H1 (cell line): ENCODE results near the gene IP6K1. TPM values are rescaled to one million over a fixed set of nuclear protein-coding genes. Genes with fewer than 3 reads are reported as not detected.

ENCODE experiments used
- CTCF ChIA-PET: fragments of 300-600 bp; sonication (Branson Sonifier 250); formaldehyde crosslinking; loops from one replicate; lab custom pipeline; 2021; ENCODE audit not compliant: partially characterized antibody; lab: Charles Lee
- POLR2A ChIA-PET: fragments of 300-600 bp; sonication (Branson Sonifier 250); formaldehyde crosslinking; loops from one replicate; lab custom pipeline; 2021; ENCODE audit warnings: inconsistent platforms; ENCODE audit not compliant: partially characterized antibody; lab: Charles Lee
- DNase-seq, 2 experiments: peaks; one replicate each; pipeline versions ENCODE4 v3.0.0 to v3.0.0-alpha.2; 2010 to 2022; ENCODE audit warnings: low spot score in 2 of 2, low read depth in 1 of 2, mixed read lengths in 1 of 2
- FAIRE-seq: peaks from 2 replicates; lab custom pipeline; 2011; peaks lifted over from hg19 to GRCh38; lab: Jason Lieb, UNC
- H2AFZ ChIP-seq: 2 replicates; pipeline ENCODE4 v1.8.1; 2012; ENCODE audit warnings: low read length, inconsistent platforms
- H2AK5ac ChIP-seq: 2 replicates; pipeline ENCODE4 v1.6.1; 2013; ENCODE audit warnings: low read depth, low read length
- H2BK120ac ChIP-seq: replicated peaks from 2 replicates; pipeline ENCODE3; 2013; ENCODE audit warnings: low read depth, low read length, inconsistent platforms
- H2BK12ac ChIP-seq: 2 replicates; pipeline ENCODE4 v1.6.1; 2013; ENCODE audit warnings: low read depth, low read length
- H2BK15ac ChIP-seq: 2 replicates; pipeline ENCODE4 v1.6.1; 2013; ENCODE audit warnings: low read length
- H2BK20ac ChIP-seq: 2 replicates; pipeline ENCODE4 v1.6.1; 2013; ENCODE audit warnings: low read length
- H2BK5ac ChIP-seq: 2 replicates; pipeline ENCODE4 v1.6.1; 2013; ENCODE audit warnings: low read depth, low read length
- H3K14ac ChIP-seq: 2 replicates; pipeline ENCODE4 v1.6.1; 2013; ENCODE audit warnings: inconsistent platforms; ENCODE audit not compliant: insufficient read length
- H3K18ac ChIP-seq: 2 replicates; pipeline ENCODE4 v1.6.1; 2013; ENCODE audit warnings: low read length; ENCODE audit errors: extremely low read depth
- H3K23ac ChIP-seq: 2 replicates; pipeline ENCODE4 v1.6.1; 2013; ENCODE audit warnings: inconsistent platforms; ENCODE audit not compliant: insufficient read length
- H3K23me2 ChIP-seq: 2 replicates; pipeline ENCODE4 v1.6.1; 2013; ENCODE audit warnings: low read depth, low read length
- H3K27ac ChIP-seq: 2 replicates; pipeline ENCODE4 v1.6.1; 2011; ENCODE audit warnings: low read depth, low read length, inconsistent platforms
- H3K27me3 ChIP-seq, 4 experiments: replicated peaks in 1 of 4; 1 replicate in 1 of 4; 2 replicates in 3 of 4; pipeline versions ENCODE4 v1.6.1 to v1.8.1; 2011 to 2013; ENCODE audit warnings: low read length in 3 of 4, mild to moderate bottlenecking in 3 of 4, inconsistent platforms in 2 of 4, mixed read lengths in 2 of 4, moderate library complexity in 1 of 4; ENCODE audit not compliant: control insufficient read depth in 3 of 4, insufficient read depth in 3 of 4; ENCODE audit errors: extremely low read depth in 1 of 4
- H3K36me3 ChIP-seq, 4 experiments: 2 replicates each; pipeline versions ENCODE4 v1.6.1 to v1.8.1; 2011 to 2013; ENCODE audit warnings: mild to moderate bottlenecking in 4 of 4, low read length in 3 of 4, moderate library complexity in 2 of 4, control low read depth in 1 of 4, inconsistent platforms in 1 of 4; ENCODE audit not compliant: insufficient read depth in 4 of 4, control insufficient read depth in 2 of 4
- H3K4ac ChIP-seq: replicated peaks from 2 replicates; pipeline ENCODE3; 2013; ENCODE audit warnings: low read length, low read depth, mixed read lengths, inconsistent platforms; ENCODE audit not compliant: insufficient read length
- H3K4me1 ChIP-seq, 4 experiments: replicated peaks in 1 of 4; 1 replicate in 1 of 4; 2 replicates in 3 of 4; pipeline versions ENCODE4 v1.6.1 to v1.8.1; 2011 to 2013; ENCODE audit warnings: low read length in 3 of 4, inconsistent platforms in 2 of 4, mixed read lengths in 1 of 4; ENCODE audit not compliant: insufficient read depth in 4 of 4, control insufficient read depth in 3 of 4
- H3K4me2 ChIP-seq, 2 experiments: 2 replicates each; pipeline versions ENCODE4 v1.6.1 to v1.8.1; 2011 to 2013; ENCODE audit warnings: low read depth in 2 of 2, low read length in 2 of 2, control low read depth in 1 of 2, inconsistent platforms in 1 of 2, mild to moderate bottlenecking in 1 of 2; ENCODE audit not compliant: insufficient read depth in 1 of 2
- H3K4me3 ChIP-seq, 4 experiments: fragments of 200-600, 300-600 bp in 1 of 4; sonication (generic), shearing (Covaris generic), sonication (Bioruptor Twin) in 1 of 4; 2 replicates each; pipeline versions ENCODE4 v1.5.1 to v1.8.1; 2011 to 2016; ENCODE audit warnings: low read length in 4 of 4, low read depth in 3 of 4, control low read depth in 2 of 4, inconsistent platforms in 2 of 4, mild to moderate bottlenecking in 2 of 4, mixed read lengths in 1 of 4, moderate library complexity in 1 of 4; ENCODE audit not compliant: insufficient read depth in 2 of 4; ENCODE audit errors: extremely low read depth in 1 of 4
- H3K56ac ChIP-seq: replicated peaks from 2 replicates; pipeline ENCODE3; 2013; ENCODE audit warnings: low read depth, mild to moderate bottlenecking, mixed read lengths, low read length, inconsistent platforms; ENCODE audit not compliant: insufficient read length
- H3K79me1 ChIP-seq: 2 replicates; pipeline ENCODE4 v1.6.1; 2013; ENCODE audit warnings: low read depth, low read length, control low read depth
- H3K79me2 ChIP-seq, 2 experiments: 2 replicates each; pipeline versions ENCODE4 v1.6.1 to v1.8.1; 2012 to 2013; ENCODE audit warnings: low read length in 2 of 2, mild to moderate bottlenecking in 2 of 2, inconsistent platforms in 1 of 2; ENCODE audit not compliant: insufficient read depth in 2 of 2, control insufficient read depth in 1 of 2
- H3K9ac ChIP-seq, 4 experiments: replicated peaks in 1 of 4; 1 replicate in 1 of 4; 2 replicates in 3 of 4; pipeline versions ENCODE4 v1.6.1 to v1.8.1; 2011 to 2013; ENCODE audit warnings: low read depth in 3 of 4, low read length in 3 of 4, control low read depth in 2 of 4, mild to moderate bottlenecking in 2 of 4, moderate library complexity in 2 of 4, inconsistent platforms in 1 of 4; ENCODE audit errors: extremely low read depth in 1 of 4
- H3K9me3 ChIP-seq, 2 experiments: 2 replicates each; pipeline versions ENCODE4 v1.6.1 to v1.8.1; 2012 to 2013; ENCODE audit warnings: mild to moderate bottlenecking in 2 of 2, moderate library complexity in 2 of 2, control low read depth in 1 of 2, inconsistent platforms in 1 of 2, low read depth in 1 of 2, low read length in 1 of 2, mixed read lengths in 1 of 2; ENCODE audit not compliant: insufficient read depth in 2 of 2
- H4K20me1 ChIP-seq, 2 experiments: replicated peaks in 1 of 2; 2 replicates each; pipeline versions ENCODE3 to v1.8.1; 2011 to 2013; ENCODE audit warnings: inconsistent platforms in 2 of 2, low read length in 2 of 2, mild to moderate bottlenecking in 1 of 2; ENCODE audit not compliant: insufficient read depth in 2 of 2, control insufficient read depth in 1 of 2
- H4K5ac ChIP-seq: 2 replicates; pipeline ENCODE4 v1.6.1; 2013; ENCODE audit warnings: low read length, low read depth, mixed read lengths, inconsistent platforms; ENCODE audit not compliant: insufficient read length
- H4K8ac ChIP-seq: 2 replicates; pipeline ENCODE4 v1.8.0; 2013; ENCODE audit warnings: mild to moderate bottlenecking, moderate library complexity, low read length, inconsistent platforms; ENCODE audit not compliant: insufficient read depth; ENCODE audit errors: extremely low read depth
- H4K91ac ChIP-seq: replicated peaks from 2 replicates; pipeline ENCODE3; 2013; ENCODE audit warnings: low read length, mixed read lengths, inconsistent platforms; ENCODE audit not compliant: insufficient read length
- BCL11A ChIP-seq, 2 experiments: IDR thresholded peaks; one replicate each; pipeline ENCODE4 v1.6.1; 2011; ENCODE audit warnings: low read depth in 2 of 2, low read length in 2 of 2, mild to moderate bottlenecking in 2 of 2
- EP300 ChIP-seq, 2 experiments: IDR thresholded peaks; 1 replicate in 1 of 2; 2 replicates in 1 of 2; pipeline ENCODE4 v1.6.1; 2011 to 2012; ENCODE audit warnings: low read depth in 2 of 2, low read length in 2 of 2, mild to moderate bottlenecking in 2 of 2, borderline replicate concordance in 1 of 2, inconsistent platforms in 1 of 2, moderate library complexity in 1 of 2
- EZH2 ChIP-seq: fragments of 200-600 bp; sonication (generic); IDR thresholded peaks from 2 replicates; pipeline ENCODE4 v1.7.1; 2012; ENCODE audit warnings: low read depth, mild to moderate bottlenecking, moderate library complexity, low read length, inconsistent platforms; ENCODE audit not compliant: severe bottlenecking
- PHF8 ChIP-seq: fragments of 200-600 bp; sonication (generic); conservative IDR thresholded peaks from 2 replicates; pipeline ENCODE4 v1.7.1; 2012; ENCODE audit warnings: low read depth, mild to moderate bottlenecking, inconsistent platforms, low read length, moderate library complexity
- POLR2A ChIP-seq, 2 experiments: IDR thresholded peaks; 1 replicate in 1 of 2; 2 replicates in 1 of 2; pipeline ENCODE4 v1.6.1; 2011; ENCODE audit warnings: low read depth in 2 of 2, low read length in 2 of 2, mild to moderate bottlenecking in 2 of 2; ENCODE audit errors: control extremely low read depth in 1 of 2
- POLR2AphosphoS5 ChIP-seq: IDR thresholded peaks from 2 replicates; pipeline ENCODE4 v1.6.1; 2011; ENCODE audit warnings: low read depth, low read length
- POU5F1 ChIP-seq: IDR thresholded peaks from 2 replicates; pipeline ENCODE4 v1.6.1; 2011; ENCODE audit warnings: low read depth, mild to moderate bottlenecking, low read length, moderate library complexity
- SAP30 ChIP-seq: fragments of 300-600 bp; sonication (generic); IDR thresholded peaks from 2 replicates; pipeline ENCODE4 v1.7.1; 2012; ENCODE audit warnings: low read length, moderate library complexity, mild to moderate bottlenecking, inconsistent platforms; ENCODE audit not compliant: insufficient read depth, insufficient replicate concordance
- SUZ12 ChIP-seq: fragments of 200-600 bp; sonication (generic); IDR thresholded peaks from 2 replicates; pipeline ENCODE4 v1.6.1; 2012; ENCODE audit warnings: mild to moderate bottlenecking, inconsistent platforms, low read length, moderate library complexity, mixed read lengths
- TBP ChIP-seq: IDR thresholded peaks from 2 replicates; pipeline ENCODE4 v1.6.1; 2011; ENCODE audit warnings: low read depth, low read length, improper control_type of control experiment
- TCF12 ChIP-seq: IDR thresholded peaks from 2 replicates; pipeline ENCODE4 v1.6.1; 2011; ENCODE audit warnings: low read depth, mild to moderate bottlenecking, low read length
- YY1 ChIP-seq: IDR thresholded peaks from 2 replicates; pipeline ENCODE4 v1.6.1; 2011; ENCODE audit warnings: low read depth, mild to moderate bottlenecking, low read length
- WGBS, 2 experiments: shearing (Covaris generic) in 1 of 2; methylation state at CpG; one replicate each; pipeline versions ENCODE4 v1.1.6 to v1.1.7; 2013 to 2015; ENCODE audit warnings: low lambda C conversion rate in 2 of 2, mixed read lengths in 2 of 2, inconsistent platforms in 1 of 2, low coverage in 1 of 2, missing lambda C conversion rate in 1 of 2; ENCODE audit not compliant: insufficient replicate concordance in 2 of 2, insufficient coverage in 1 of 2, insufficient read length in 1 of 2; ENCODE audit errors: extremely low coverage in 1 of 2, missing lambda C conversion rate in 1 of 2; 5-methylcytosine and 5-hydroxymethylcytosine counted together
- polyA plus RNA-seq, 7 experiments: library from polyadenylated mRNA; depleted of rRNA in 3 of 7; stranded (reverse) in 5 of 7; unstranded in 2 of 7; fragments of >200 nt in 5 of 7; fragments of 200-250 nt in 2 of 7; gene quantifications; 1 replicate in 5 of 7; 2 replicates in 1 of 7; 4 replicates in 1 of 7; pipeline versions ENCODE4 v1.2.1 to v1.2.3, GENCODE V29; 2011 to 2013; ENCODE audit warnings: missing spikeins in 2 of 7, mixed read lengths in 2 of 7
- total RNA-seq: library from RNA; stranded (reverse); fragmentation: NEBNext Ultra II Directional; extraction: Animal tissue kit (Norgen Biotek cat#: 25700); gene quantifications from 2 replicates; pipeline ENCODE4 v1.2.1, GENCODE V29; 2021

IP6K1 gene
- total and polyA plus RNA-seq, 2 of the 8 experiments (the other 6 are each of a cell fraction or from before 2014, with no cell fraction given), result 31.5 to 35.2 TPM

GRCh38 chr3:49794926-49795905 lies 8.9 kb upstream of the IP6K1 start:
- WGBS, 2 experiments, result 94% methylated on average over 24 of the region's 24 CpGs; no CpG with 5 or more reads in 1 of the 2 experiments
- H3K14ac ChIP-seq, result no peak overlapping the region
- H2AFZ ChIP-seq, result no peak overlapping the region
- no peak overlapping the region for H2AK5ac ChIP-seq
- H4K5ac ChIP-seq, result no peak overlapping the region
- H3K23ac ChIP-seq, result no peak overlapping the region
- H3K27me3 ChIP-seq, result peaks cover 0 to 2% (median 0%) of the 10 kb centered on the region in 4 experiments; a peak in 2 of 7 replicates
- H2BK12ac ChIP-seq, result 0 out of 2 replicates have a peak overlapping the region, but pooled peaks have one; percentile 39
- ChIA-PET POLR2A (interaction anchor here (0.8 to 1.4 kb wide), 5 partner anchors 10 to 83 kb away, joined by 3 to 4 read pairs (median 3); no protein-coding TSS in a partner anchor), CTCF (interaction anchor here (0.8 to 1.9 kb wide), 5 partner anchors 9 to 94 kb away, joined by 4 to 8 read pairs (median 6); partner anchors contain the start of genes INKA1 and IP6K1)
- H3K27ac ChIP-seq, result no peak overlapping the region
- H3K36me3 ChIP-seq, result no peaks in the 10 kb centered on the region
- H2BK5ac ChIP-seq, result no peak overlapping the region
- no peak overlapping the region for H2BK20ac ChIP-seq
- H4K91ac ChIP-seq, result peak overlapping the region; percentile 32
- peaks cover 0 to 2% of the 10 kb centered on the region in 2 experiments for H4K20me1 ChIP-seq
- DNase-seq (no peak), FAIRE-seq (no peak)
- no peaks in the 10 kb centered on the region for H3K23me2 ChIP-seq
- H3K9ac ChIP-seq, result no peak overlapping the region
- no peak overlapping the region for H3K56ac ChIP-seq
- no peak overlapping the region for H2BK120ac ChIP-seq
- H3K4me2 ChIP-seq, result no peak overlapping the region
- no peaks in the 10 kb centered on the region for H3K79me1 ChIP-seq
- no peak overlapping the region for H2BK15ac ChIP-seq
- no peaks in the 10 kb centered on the region for H3K9me3 ChIP-seq
- no peaks in the 10 kb centered on the region for H3K4me1 ChIP-seq
- H3K4ac ChIP-seq, result no peak overlapping the region
- H3K79me2 ChIP-seq, result no peaks in the 10 kb centered on the region
- H3K18ac ChIP-seq, result no peak overlapping the region
- H4K8ac ChIP-seq, result no peak overlapping the region
- H3K4me3 ChIP-seq, result no peak overlapping the region
- TF ChIP-seq POLR2A (IDR thresholded peaks at IDR 0.05; ENCODE audit: control extremely low read depth in 1 of 2, low read depth in 2 of 2, low read length in 2 of 2) (no peak), TBP (no peak), EZH2 (no peak), POU5F1 (no peak), POLR2AphosphoS5 (no peak), YY1 (no peak), SAP30 (no peak), SUZ12 (no peak), TCF12 (no peak), PHF8 (no peak), EP300 (IDR thresholded peaks at IDR 0.05; ENCODE audit: borderline replicate concordance in 1 of 2, low read depth in 2 of 2, low read length in 2 of 2) (no peak), BCL11A (IDR thresholded peaks at IDR 0.05; ENCODE audit: low read depth in 2 of 2, low read length in 2 of 2) (no peak)
